Heart left ventricle (tissue), 16 donors: ENCODE measurements around the gene AIF1L. TPM values are rescaled to one million over a fixed set of nuclear protein-coding genes. Genes with fewer than 3 reads are reported as not detected.

Experiments
- ATAC-seq, 4 donors: fragments of 200-7000 bp; cut with Tn5 transposase; one replicate each; pipeline ENCODE4 v1.9.1; 2020 to 2022; ENCODE audit warnings: moderate library complexity in 4 of 4, mild to moderate bottlenecking in 3 of 4, moderate number of reproducible peaks in 1 of 4
- DNase-seq, 5 donors: peaks; one replicate each; pipeline ENCODE4 v3.0.0-alpha.2; 2020
- H3K27ac ChIP-seq, 12 donors: fragments of 200-600 bp; sonication (generic) in 4 of 12; one replicate each; pipeline versions ENCODE4 v1.5.0 to v1.8.0; 2016 to 2022; ENCODE audit warnings: mild to moderate bottlenecking in 2 of 12
- H3K27me3 ChIP-seq, 9 donors: fragments of 200-600 bp; sonication (generic) in 2 of 9; one replicate each; pipeline versions ENCODE4 v1.5.1 to v1.8.0; 2016 to 2022; ENCODE audit warnings: mild to moderate bottlenecking in 3 of 9
- H3K36me3 ChIP-seq, 9 donors: fragments of 200-600 bp; sonication (generic) in 2 of 9; one replicate each; pipeline versions ENCODE4 v1.5.0 to v1.8.0; 2018 to 2022; ENCODE audit warnings: mild to moderate bottlenecking in 2 of 9
- H3K4me1 ChIP-seq, 12 donors: fragments of 200-600 bp; sonication (generic) in 4 of 12; one replicate each; pipeline versions ENCODE4 v1.5.0 to v1.8.0; 2016 to 2022; ENCODE audit warnings: mild to moderate bottlenecking in 3 of 12
- H3K4me3 ChIP-seq, 12 donors: fragments of 200-600 bp; sonication (generic) in 4 of 12; one replicate each; pipeline versions ENCODE4 v1.5.0 to v1.8.0; 2017 to 2022; ENCODE audit warnings: mild to moderate bottlenecking in 9 of 12, moderate library complexity in 4 of 12
- H3K9me3 ChIP-seq, 12 donors: fragments of 200-600 bp; sonication (generic) in 4 of 12; one replicate each; pipeline versions ENCODE4 v1.5.0 to v1.8.0; 2016 to 2022; ENCODE audit warnings: mild to moderate bottlenecking in 1 of 12
- POLR2A ChIP-seq, 2 donors: fragments of 450-650 bp; IDR thresholded peaks; one replicate each; pipeline ENCODE4 v1.6.1; 2017; ENCODE audit warnings: antibody characterized with exemption in 2 of 2, mild to moderate bottlenecking in 2 of 2, moderate library complexity in 2 of 2
- WGBS, 4 donors: extraction: QIAGEN DNeasy Blood & Tissue Kit in 2 of 4; methylation state at CpG; one replicate each; pipeline versions ENCODE4 v1.1.5 to v1.1.7; 2013 to 2018; 5-methylcytosine and 5-hydroxymethylcytosine counted together
- intact Hi-C, 10 donors: fragments of 100-400 bp; cut with DNase I; formaldehyde crosslinking; loops; one replicate each; pipeline versions ENCODE4 v1.11.1 to v1.14.2; 2022
- polyA plus RNA-seq, 2 donors: library from polyadenylated mRNA; stranded (reverse); fragments of 200-250 nt; gene quantifications; one replicate each; pipeline ENCODE4 v1.2.3, GENCODE V29; 2013
- total RNA-seq, 9 donors: library from RNA; depleted of rRNA in 2 of 9; stranded (reverse); fragments of >200 nt in 2 of 9; fragmentation: NEBNext Ultra II Directional in 3 of 9; extraction: Animal tissue kit (Norgen Biotek cat#: 25700) in 3 of 9; gene quantifications; one replicate each; pipeline versions ENCODE4 v1.1.0 to v1.2.4, GENCODE V29; 2016 to 2023
- TF ChIP-seq, protein P1 (sequence below), 12 donors: fragments of 200-600 bp; sonication (generic) in 4 of 12; IDR thresholded peaks; one replicate each; pipeline versions ENCODE4 v1.5.0 to v1.8.0; 2018 to 2022; ENCODE audit warnings: antibody characterized with exemption in 12 of 12, mild to moderate bottlenecking in 5 of 12
- donor health status: ischemic (EF 13 %, LVEDD 7.1; RV severe dilation, severe dysfunction).
- donor health status: healthy with polysubstance abuse.
- donor health status: DM: no; HTN: yes; CAD: no.
- donor health status: DM: no; HTN: no; CAD: no.
- donor health status: ischemic (EF 25% LVEDD 6.9; RV normal size, moderate dysfunction).
- donor health status: ischemic (EF 25% LVEDD 5.7; RV mildly dilated, moderate dysfunction).
- donor health status: healthy.
- donor health status: DM: yes; HTN: yes; CAD: no.
- donor health status: ischemic (EF 35%, LVEDD 5.7; RV mildly dilated, moderate dysfunction).
- donor health status: nonischemic (EF 11% LVEDD 7.7; RV severe dilation, severe dysfunction).
- donor health status: DM: yes; HTN: yes; CAD: no.
- donor health status: PGD.
- donor health status: ischemic (EF 29% LVEDD 5.4; RV normal size, mild dysfunction).
- donor health status: nonischemic (EF 23%, LVEDD 6.1; RV moderate dilation, normal function).

Gene AIF1L
- total and polyA plus RNA-seq, 11 donors = 12.1 to 93.8 (median 23.1) TPM

DNA sequence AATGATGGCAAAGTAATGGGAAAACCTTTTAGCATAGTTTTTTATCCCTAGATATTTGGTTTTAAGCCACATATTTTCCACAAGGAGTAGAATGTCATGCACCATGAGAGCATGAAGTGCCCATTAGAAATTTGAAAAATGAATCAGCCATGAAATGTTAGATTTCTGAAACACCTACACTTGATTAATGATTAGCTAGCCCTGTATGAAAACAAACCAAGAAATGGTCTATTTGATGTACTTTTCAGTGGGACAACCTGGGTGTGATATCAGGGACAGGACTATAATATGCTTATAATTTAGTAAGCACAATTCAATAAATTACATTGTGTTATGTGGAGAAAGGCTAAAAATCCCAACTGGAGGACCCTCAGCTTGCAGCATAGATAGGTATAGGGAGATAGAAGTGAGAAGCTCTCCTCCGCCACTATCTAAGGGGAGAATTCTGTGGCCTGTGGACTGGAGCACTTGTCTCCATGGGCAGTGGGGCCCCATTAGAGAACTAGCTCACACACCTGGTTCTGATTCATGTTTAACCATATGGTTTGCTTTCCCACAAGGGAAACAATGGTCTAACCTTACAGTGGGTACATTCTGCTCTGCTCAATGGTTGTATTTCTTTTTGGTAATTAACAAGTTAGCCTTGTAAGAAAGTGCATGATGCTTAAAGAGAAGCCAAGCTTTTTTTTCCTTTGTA is 64.2 kb downstream of the AIF1L start:
- H3K4me1 ChIP-seq = no peaks in the 10 kb centered on the region
- intact Hi-C loops = no loop called here
- peaks cover 0 to 98% (median 94%) of the 10 kb centered on the region in 9 donors for H3K36me3 ChIP-seq
- H3K27me3 ChIP-seq = no peaks in the 10 kb centered on the region
- no peak for TF ChIP-seq POLR2A (IDR thresholded peaks at IDR 0.05)
- TF ChIP-seq, protein P1, sequence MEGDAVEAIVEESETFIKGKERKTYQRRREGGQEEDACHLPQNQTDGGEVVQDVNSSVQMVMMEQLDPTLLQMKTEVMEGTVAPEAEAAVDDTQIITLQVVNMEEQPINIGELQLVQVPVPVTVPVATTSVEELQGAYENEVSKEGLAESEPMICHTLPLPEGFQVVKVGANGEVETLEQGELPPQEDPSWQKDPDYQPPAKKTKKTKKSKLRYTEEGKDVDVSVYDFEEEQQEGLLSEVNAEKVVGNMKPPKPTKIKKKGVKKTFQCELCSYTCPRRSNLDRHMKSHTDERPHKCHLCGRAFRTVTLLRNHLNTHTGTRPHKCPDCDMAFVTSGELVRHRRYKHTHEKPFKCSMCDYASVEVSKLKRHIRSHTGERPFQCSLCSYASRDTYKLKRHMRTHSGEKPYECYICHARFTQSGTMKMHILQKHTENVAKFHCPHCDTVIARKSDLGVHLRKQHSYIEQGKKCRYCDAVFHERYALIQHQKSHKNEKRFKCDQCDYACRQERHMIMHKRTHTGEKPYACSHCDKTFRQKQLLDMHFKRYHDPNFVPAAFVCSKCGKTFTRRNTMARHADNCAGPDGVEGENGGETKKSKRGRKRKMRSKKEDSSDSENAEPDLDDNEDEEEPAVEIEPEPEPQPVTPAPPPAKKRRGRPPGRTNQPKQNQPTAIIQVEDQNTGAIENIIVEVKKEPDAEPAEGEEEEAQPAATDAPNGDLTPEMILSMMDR (IDR thresholded peaks at IDR 0.05) = no peak
- H3K9me3 ChIP-seq = no peaks in the 10 kb centered on the region
- ATAC-seq = no peak
- no peak for DNase-seq
- no peak overlapping the region for H3K27ac ChIP-seq
- no peak overlapping the region for H3K4me3 ChIP-seq
- 87 to 100% (median 99%) methylated on average over 1 of the region's 1 CpG for WGBS, 4 donors

DNA sequence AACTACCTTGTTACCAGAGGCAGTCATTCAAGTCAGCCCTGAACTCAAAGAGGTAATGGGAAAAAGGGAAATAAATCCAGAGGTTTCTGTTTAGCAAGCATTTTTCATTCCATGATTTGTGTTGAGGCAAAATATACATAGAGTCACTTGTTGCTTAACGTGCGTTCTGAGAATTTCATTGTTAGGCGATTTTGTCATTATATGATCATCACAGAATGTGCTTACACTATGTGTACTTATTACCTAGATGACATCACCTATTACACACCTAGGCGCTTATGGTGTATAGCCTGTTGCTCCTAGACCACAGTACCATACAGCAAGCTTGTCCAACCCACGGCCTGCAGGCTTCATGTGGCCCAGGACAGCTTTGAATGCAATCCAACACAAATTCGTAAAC is 65.3 kb downstream of the AIF1L start:
- Histone ChIP-seq H3K9me3 (no peaks in the 10 kb centered on the region), H3K4me3 (no peak overlapping the region), H3K36me3 (peaks cover 0 to 100% (median 92%) of the 10 kb centered on the region in 9 donors), H3K4me1 (no peaks in the 10 kb centered on the region), H3K27me3 (no peaks in the 10 kb centered on the region), H3K27ac (no peak overlapping the region)
- TF ChIP-seq, protein P1 (IDR thresholded peaks at IDR 0.05) = no peak
- TF ChIP-seq POLR2A (IDR thresholded peaks at IDR 0.05) = no peak
- DNase-seq (no peak), ATAC-seq (no peak)
- intact Hi-C loops = no loop called here
- 93 to 97% (median 95%) methylated on average over 6 of the region's 6 CpGs for WGBS, 4 donors

DNA sequence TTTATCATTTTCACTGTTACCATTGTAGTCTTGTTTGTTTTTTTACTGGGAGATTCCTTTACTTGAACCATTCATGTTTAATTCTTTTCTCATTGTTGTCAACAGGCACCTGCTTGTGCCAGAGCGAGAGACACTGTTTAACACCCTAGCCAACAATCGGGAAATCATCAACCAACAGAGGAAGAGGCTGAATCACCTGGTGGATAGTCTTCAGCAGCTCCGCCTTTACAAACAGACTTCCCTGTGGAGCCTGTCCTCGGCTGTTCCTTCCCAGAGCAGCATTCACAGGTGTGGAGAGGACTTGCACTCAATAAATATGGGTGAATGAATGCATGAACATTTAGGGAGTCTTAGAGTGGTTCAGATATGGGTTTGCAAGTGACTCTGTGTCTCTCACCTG is 66.6 kb downstream of the AIF1L start:
- no peak for TF ChIP-seq POLR2A (IDR thresholded peaks at IDR 0.05)
- TF ChIP-seq, protein P1 (IDR thresholded peaks at IDR 0.05) = no peak
- intact Hi-C loops = no loop called here
- WGBS, 4 donors = 91 to 97% (median 95%) methylated on average over 4 of the region's 4 CpGs
- ATAC-seq (no peak), DNase-seq (no peak)
- peaks cover 0 to 6% (median 0%) of the 10 kb centered on the region in 12 donors for H3K4me1 ChIP-seq
- H3K27me3 ChIP-seq = no peaks in the 10 kb centered on the region
- H3K36me3 ChIP-seq = peaks cover 0 to 95% (median 89%) of the 10 kb centered on the region in 9 donors
- H3K9me3 ChIP-seq = no peaks in the 10 kb centered on the region
- H3K27ac ChIP-seq = no peak overlapping the region
- no peak overlapping the region for H3K4me3 ChIP-seq

DNA sequence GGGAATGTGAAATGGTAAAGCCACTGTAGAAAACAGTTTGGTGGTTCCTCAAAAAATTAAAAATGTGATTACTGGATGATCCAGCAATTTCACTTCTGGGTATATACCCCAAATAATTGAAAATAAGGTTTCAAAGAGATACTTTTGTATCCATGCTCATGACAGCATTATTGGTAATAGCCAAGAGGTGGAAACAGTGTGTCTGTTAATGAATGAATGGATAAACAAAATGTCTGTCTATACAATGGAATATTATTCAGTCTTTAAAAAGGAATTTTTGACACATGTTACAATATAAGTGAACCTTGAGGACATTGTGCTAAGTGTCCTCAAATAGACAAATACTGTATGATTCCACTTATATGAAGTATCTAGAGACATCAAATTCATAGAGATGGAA is 69.2 kb downstream of the AIF1L start:
- ATAC-seq = no peak
- H3K4me1 ChIP-seq = peaks cover 0 to 6% (median 0%) of the 10 kb centered on the region in 12 donors
- no peaks in the 10 kb centered on the region for H3K9me3 ChIP-seq
- H3K27me3 ChIP-seq = no peaks in the 10 kb centered on the region
- intact Hi-C loops = no loop called here
- peaks cover 0 to 90% (median 73%) of the 10 kb centered on the region in 9 donors for H3K36me3 ChIP-seq
- no peak for TF ChIP-seq POLR2A (IDR thresholded peaks at IDR 0.05)
- TF ChIP-seq, protein P1 (IDR thresholded peaks at IDR 0.05) = no peak
- no peak overlapping the region for H3K27ac ChIP-seq
- DNase-seq = no peak
- H3K4me3 ChIP-seq = no peak overlapping the region
